ENCODE data around the gene DNAH2.
"Not testable (repeated sequence)": the region's sequence is repeated elsewhere in the genome, so short reads cannot be mapped to it uniquely, and the experiment has no call there.

The DNAH2 gene

DNA sequence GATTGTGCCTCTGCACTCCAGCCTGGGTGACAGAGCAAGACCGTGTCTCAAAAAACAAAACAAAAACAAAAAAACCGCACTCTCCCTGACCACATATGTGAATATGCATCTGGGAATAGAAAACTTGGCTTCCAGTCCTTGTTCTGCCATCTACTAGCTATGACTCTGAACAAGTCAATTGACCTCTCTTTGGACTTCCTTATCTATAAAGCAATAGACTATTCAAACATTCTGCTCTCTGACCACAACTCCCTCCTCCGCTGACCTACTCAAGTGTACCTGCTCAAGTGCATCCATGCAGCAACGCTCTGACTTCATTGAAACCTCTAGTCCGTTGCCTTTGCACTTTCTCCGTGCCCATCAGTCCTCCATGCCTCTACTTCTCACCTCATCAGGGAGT lies 63.9 kb downstream of the DNAH2 start:
- DNase-seq: no peak

DNA sequence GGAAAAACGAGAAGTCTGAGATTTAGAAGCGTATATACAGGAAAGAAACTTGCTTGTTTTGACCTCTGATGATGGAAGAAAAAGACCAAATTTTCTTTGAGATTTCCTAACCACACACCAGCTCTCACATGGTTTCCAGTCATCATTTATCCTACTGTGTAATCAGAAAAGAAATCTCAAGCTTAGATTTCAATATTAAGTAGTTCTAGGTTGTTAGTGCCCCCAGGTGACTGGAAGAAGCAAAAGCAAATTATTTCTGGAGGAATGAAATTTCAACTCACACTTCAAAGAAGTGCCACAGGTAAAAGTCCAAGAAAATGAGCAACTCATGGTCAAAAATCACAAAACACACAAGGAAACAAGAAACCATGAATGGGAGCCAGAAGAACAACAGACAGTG lies 64.7 kb downstream of the DNAH2 start:
- DNase-seq: no peak

DNA sequence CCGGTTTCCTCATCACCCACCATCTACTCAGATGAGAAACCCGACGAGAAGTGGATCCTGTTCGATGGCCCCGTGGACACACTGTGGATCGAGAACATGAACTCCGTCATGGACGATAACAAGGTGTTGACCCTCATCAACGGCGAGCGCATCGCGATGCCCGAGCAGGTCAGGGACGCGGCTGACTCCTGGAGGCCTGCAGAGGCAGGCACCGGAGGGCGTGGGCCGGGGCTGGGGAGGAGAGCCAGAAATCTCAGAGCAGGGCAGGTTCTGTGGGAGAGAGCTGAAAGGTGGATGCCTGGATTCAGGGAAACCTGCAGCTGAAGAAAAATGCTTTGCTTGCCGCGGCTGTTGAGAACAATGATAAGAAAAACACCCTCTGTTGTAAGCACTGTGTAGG lies 69.3 kb downstream of the DNAH2 start:
- no peak for DNase-seq

DNA sequence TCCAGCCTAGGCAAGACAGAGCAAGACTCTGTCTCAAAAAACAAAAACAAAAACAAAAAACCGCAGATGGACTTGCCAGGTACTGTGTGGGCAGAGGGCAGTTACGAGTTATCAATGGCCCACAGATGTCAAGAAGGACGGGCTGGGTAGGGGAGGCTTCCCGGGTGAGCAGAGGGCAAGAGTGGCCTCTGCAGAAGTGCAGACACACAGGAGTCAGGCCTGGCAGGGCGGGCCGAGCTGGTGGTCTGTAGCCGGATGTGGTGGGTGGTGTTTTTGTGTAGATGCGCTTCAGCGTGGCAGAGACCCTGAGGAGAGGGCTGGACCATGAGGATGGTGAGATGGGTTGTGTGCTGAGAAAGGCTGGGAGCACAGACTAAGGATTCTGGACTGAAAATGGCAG lies 71.6 kb downstream of the DNAH2 start:
- no peak for DNase-seq

DNA sequence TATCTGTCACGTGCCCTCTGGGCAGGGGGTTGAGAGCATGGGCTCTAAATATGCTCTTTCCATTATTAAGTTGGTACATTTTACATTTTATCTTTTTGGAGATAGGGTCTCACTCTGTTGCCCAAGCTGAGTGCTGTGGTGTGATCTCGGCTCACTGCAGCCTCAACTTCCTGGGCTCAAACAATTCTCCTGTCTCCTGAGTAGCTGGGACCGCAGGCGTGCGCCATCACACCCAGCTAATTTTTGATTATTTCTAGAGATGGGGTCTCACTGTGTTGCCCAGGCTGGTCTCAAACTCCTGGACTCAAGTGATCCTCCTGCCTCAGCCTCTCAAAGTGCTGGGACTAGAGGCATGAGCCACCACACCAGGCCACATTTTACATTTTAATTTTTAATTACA lies 72.6 kb downstream of the DNAH2 start:
- no peak for DNase-seq

DNA sequence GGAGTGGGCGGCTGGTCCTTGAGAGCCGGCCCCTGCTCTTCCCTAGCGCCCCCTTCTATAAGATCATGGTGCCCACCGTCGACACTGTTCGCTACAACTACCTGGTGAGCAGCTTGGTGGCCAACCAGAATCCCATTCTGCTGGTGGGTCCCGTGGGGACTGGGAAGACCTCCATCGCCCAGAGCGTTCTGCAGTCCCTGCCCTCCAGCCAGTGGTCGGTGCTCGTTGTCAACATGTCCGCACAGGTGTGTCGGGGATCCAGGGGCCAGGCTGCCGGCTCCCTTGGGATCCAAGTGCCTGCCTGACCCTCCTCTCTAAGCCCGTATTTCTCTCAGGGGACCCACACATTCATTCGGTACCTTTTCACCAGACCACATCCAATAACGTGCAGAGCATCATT lies 75.1 kb downstream of the DNAH2 start:
- DNase-seq: no peak

DNA sequence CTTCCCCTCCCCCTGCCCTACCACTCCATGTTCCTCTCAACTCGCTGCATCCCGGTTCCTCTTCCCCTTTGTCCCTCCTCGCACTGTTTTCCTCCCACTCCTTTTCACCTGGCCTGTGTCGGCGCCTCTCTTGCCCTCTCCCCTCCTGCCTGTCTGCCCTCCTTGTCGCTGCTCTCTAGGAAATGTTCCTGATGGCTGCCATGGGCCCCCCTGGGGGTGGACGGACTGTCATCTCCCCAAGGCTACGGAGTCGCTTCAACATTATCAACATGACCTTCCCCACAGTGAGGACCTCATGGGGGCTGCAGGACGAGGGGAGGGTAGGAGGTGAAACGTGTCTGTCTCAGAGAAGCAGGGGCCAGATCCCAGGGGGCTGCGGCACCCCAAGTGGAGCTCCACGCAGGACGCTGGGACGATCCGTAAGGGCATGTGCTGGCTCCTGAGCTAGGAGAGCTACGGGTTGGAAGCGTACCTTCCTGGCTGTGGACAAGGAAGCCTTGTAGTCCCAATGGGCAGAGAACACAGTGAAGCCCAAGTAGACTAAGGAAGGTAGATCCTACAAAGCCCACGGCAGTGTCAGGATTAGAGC lies 76.6 kb downstream of the DNAH2 start:
- no peak for DNase-seq

DNA sequence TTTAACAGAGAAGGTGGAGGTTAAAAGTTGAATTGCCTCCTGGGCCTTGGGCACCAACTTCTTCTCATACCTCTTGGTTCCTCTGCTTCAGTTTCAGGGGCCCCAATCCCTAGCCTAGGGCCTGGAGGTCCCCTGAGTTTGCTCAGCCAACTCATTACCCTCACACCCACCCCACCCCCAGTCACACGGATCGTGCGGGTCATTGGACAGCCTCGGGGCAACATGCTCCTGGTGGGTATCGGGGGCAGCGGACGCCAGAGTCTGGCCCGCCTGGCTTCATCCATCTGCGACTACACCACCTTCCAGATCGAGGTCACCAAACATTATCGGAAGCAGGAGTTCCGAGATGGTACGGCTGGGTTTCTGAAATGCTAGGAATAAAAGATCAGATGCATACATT lies 80.4 kb downstream of the DNAH2 start:
- no peak for DNase-seq

DNA sequence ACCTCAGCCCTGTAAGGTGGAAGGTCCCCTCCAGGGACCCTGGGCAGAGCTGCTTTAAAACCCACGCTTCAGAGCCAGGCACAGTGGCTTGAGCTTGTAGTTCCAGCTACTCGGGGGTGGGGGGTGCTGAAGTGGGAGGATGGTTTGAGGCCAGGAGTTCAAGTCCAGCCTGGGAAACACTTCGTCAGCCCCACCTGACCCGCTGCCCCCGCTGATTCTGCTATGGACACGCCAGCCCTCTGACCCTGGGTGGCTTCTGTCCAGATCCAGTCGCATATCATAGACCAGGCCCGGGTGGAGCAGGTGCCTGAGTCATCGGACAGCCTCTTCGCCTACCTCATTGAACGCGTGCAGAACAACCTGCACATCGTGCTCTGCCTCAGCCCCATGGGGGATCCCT lies 81.3 kb downstream of the DNAH2 start:
- DNase-seq: no peak

DNA sequence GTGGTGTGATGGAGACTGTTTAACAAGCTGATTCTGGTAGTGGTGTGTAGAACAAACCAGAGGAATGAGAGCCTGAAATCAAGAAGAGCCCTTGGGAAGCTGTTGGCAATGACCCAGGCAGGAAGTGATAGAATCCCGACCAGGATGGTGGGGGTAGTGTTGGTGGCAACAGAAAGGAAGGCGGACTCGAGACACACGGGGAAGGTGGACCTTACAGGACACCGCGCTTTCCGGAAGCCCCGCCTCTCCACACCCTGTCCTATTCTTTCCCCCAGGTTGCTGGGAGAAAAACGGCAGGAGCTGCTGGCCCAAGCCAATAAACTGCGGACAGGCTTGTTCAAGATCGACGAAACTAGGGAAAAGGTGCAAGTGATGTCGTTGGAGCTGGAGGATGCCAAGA lies 86.4 kb downstream of the DNAH2 start:
- DNase-seq: no peak

DNA sequence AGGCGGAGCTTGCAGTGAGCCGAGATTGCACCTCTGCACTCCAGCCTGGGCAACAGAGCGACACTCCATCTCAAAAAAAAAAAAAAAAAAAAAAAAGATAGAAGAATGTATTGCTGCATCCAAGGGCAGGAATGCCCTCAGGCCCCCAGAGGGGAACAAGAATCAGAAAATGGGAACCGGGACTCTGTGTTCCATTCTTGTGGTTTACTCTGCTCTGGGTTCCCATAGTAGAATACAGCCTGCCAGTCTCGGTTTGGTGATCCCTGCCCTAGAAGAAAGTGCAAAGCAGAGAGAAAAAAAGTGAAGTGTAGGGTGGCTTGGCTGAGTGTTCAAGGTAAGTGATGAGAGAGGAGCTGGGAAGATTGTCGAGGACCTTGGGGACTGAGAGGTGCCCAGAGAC lies 89.0 kb downstream of the DNAH2 start:
- DNase-seq: no peak

DNA sequence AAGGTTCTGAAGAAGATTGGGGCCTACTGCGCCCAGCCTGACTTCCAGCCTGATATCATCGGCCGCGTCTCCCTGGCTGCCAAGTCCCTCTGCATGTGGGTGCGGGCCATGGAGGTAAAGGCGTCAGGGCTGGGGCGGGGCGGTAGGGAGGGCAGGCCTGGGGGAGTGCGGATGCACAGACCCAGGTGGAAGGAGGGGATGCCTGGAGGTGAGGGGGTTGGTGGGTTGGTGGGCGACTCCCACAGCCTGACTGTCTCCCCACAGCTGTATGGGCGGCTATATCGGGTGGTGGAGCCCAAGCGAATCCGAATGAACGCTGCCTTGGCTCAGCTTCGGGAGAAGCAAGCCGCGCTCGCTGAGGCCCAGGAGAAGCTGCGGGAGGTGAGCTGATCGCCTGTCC lies 89.7 kb downstream of the DNAH2 start:
- no peak for DNase-seq

DNA sequence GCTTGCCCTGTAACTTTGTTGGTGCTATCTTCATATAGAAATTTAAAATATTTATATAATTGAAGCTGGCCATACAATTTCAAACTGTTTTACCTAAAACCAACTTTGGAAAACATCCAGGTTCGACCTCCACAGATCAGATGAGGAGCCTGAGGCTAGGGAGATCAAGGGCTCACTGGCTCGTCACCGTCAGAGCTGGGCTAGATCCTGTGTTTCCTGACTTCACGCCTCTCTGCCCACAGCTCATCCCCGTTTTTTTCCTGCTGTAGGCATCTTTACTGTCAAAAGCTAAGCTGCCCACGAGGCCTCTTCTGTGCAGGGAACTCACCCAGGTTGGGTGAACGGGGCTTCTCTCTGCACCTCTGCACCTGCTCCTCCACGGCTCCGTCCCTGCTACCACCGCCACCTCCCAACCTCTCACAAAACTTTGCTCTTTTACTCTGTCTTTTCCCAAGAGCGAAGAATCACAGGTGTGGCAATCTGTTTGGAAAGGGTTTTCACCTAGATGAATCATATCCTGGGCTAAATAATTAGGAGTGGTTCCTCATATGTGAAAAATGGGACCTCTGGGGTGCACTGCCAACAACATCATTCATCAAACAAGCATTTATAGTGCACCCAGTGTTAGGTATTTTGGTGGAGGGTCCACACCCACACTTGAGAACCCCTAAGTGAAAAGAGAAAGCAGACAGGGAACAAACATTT lies 91.7 kb downstream of the DNAH2 start:
- no peak for DNase-seq

DNA sequence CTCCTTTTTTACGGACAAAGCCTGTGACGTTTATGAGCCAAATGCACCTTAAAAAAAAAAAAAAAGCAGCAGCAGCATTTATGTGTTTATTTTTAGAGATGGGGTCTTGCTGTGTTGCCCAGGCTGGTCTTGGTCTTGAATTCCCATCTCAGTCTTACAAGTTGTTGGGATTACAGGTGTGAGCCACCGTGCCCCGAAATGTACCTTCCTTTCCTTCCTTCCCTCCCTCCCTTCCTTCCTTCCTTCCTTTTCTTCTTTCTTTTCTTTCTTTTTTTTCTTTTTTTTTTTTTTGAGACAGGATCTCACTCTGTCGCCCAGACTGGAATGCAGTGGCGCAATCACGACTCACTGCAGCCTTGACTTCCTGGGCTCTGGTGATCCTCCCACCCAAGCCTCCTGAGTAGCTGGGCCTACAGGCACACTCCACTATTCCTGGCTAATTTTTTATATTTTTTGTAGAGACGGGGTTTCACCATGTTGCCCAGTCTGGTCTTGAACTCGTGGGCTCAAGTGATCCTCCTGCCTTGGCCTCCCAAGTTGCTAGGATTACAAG lies 92.3 kb downstream of the DNAH2 start:
- DNase-seq: not testable (repeated sequence)

DNA sequence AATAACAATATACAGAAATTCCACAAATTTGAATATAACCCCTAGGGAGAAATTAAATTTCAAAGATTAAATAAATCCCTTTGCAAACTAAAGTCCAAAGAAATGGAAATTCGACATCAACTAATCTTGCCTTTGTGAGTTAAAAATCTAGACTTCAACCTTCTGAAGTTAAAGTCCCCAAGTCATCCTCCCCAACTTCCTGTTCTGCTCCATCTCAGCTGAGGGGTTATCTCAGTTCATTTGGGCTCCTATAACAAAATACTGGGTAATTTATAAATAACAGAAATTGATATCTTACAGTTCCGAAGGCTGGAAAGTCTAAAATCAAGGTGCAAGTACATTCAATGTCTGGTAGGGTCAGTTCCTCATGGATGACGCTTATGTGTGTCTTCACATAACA lies 93.7 kb downstream of the DNAH2 start:
- no peak for DNase-seq

DNA sequence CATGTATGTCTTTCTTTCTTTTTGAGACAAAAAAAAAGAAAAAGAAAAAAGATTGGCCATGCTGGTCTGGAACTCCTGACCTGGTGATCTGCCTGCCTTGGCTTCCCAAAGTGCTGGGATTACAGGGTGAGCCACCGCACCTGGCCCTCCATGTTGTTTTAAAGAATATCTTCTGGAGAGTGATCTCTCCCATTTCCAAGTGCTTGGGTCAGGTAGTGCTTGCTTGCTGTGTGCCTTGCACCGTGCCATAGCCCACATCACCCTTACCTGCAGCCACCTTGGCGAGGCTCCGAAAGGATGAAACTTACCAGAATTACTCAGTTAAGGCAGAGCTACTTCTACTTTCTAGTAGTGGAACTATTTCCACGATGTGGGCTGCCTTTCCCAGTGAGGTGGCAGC lies 97.4 kb downstream of the DNAH2 start:
- DNase-seq: no peak

DNA sequence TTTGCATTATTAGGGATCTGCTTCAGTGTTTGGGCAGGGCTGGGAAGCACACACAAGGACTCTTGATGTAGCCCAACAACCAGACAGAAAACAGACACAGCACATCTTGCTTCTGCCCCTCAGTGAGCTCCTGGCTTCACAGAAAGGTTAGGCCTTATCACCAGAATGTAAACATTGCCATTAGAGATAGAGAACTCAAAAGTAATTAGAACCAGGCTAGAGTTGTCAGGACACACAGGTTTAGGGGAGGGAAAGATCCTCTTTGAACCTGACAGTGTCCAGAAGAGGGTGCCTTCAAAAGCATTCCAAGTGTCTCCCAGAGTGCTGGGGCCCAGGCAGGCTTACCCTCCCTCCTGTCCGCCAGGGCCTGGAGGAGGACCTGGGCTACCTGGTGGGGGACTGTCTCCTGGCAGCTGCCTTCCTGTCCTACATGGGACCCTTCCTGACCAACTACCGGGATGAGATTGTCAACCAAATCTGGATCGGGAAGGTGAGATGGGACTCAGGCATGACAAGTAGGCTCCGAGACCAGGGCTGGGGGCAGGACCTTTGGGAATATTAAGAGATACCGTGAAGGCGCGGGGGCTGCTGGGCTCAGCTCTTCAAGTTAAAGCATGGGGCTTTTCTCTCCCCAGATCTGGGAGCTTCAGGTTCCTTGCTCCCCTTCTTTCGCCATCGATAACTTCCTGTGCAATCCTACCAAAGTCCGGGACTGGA lies 99.5 kb downstream of the DNAH2 start:
- no peak for DNase-seq

DNA sequence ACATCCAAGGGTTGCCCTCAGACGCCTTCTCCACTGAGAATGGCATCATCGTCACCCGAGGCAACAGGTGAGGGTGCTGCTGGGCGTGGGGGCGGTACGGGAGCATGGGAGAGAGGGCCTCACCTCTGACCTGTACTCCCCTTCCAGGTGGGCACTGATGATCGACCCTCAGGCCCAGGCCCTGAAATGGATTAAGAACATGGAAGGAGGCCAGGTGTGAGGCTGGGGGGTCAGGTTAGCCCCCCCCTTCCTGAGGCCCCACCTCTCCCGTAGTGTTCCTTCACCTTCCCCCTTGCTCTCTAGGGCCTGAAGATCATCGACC lies 100.1 kb downstream of the DNAH2 start:
- no peak for DNase-seq

DNA sequence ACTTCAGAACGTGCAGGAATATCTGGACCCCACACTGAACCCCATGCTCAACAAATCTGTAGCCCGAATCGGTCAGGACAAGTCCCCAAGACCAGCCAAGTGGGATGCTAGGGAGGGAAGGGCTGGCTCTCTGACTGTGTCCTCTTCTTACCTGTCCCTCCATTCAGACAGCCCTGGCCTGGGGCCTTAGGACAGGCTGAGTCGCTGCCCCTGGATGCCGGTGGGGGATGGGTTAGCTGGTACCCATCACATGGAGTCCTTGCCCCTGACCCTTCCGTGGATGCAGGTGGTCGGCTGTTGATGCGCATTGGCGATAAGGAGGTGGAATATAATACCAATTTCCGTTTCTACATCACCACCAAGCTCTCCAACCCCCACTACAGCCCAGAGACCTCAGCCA lies 100.5 kb downstream of the DNAH2 start:
- DNase-seq: no peak

DNA sequence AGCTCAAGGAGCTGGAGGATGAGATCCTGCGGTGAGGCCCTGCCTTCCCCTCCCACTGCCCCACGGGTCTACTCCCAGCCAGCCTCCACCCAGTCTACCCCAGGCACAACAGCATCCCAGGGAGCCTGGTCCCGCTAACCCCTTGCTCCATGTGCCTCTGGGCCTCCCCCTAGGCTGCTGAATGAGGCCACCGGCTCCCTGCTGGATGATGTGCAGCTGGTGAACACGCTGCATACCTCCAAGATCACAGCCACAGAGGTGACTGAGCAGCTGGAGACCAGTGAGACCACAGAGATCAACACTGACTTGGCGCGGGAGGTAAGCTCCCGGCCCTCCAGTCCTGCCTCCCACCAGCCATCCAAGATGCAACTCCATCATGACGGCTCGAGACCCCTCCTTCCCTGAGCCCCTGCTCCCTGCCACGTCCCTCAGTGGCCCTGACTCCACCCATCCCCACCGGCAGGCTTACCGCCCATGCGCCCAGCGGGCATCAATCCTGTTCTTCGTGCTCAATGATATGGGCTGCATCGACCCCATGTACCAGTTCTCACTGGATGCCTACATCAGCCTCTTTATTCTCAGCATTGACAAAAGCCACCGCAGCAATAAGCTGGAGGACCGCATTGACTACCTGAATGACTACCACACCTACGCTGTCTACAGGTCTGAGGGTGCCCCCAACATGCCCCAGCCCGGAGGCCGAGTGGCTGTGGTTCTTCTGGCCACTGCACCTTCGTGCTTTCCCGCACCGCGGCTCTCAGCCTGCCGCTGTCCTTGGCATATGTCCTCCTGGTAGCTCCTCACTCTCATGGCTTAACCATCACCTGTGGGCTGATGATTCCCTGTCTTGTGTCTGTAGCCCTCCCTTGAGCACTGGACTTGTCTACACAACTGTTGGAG lies 101.5 kb downstream of the DNAH2 start:
- no peak for DNase-seq

DNA sequence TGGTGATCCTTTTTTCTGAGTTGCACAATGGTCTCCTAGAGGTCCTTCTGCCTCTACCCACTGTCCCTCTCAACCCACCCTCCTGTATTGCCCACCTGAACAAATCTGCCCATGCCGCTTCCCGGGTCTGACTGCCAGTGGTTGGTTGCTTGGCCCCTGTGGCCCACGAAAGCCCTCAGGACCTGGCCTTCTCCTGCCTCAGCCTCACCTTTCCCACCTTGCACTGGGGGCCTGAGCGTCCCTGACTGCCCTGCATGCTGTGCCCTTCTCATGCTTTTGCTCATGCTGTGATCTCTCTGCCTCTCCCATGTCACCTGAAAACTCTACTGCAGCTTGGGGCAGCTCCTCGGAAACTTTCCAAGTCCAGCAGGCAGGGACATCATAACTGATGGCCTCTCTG lies 102.7 kb downstream of the DNAH2 start:
- no peak for DNase-seq

DNA sequence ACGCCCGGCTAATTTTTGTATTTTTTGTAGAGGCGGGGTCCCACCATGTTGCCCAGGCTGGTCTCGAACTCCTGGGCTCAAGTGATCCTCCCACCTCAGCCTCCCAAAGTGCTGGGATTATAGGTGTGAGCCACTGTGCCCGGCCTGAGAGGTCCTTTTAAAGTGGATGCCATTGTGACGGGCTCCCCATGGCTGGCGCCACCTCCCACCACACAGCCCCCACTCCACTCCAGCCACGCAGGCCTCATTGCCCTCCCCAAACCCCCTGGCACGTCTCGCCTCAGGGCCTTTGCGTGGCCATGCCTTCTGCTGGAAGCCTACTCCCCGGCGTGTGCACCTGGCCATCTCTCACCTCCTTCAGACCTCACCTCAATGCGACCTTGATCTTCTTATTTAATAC lies 104.6 kb downstream of the DNAH2 start:
- no peak for DNase-seq

DNA sequence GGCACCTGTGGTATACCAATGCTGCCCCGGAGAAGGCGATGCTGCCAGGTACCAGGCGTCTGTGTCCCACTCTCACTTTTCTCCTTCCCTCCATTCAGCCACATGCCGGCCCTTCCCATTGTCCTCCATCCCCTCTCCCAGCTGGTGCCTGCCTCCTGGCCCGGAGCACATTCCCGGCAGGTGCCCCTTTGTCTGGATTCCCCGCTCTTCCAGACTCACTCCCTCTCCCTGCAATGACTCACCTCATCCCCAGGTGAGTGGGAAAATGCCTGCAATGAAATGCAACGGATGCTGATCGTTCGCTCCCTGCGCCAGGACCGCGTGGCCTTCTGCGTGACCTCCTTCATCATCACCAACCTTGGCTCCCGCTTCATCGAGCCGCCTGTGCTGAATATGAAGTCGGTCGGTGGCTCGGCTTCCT lies 106.0 kb downstream of the DNAH2 start:
- no peak for DNase-seq

Data from activated CD4-positive, CD25-positive, alpha-beta regulatory T cell (primary cell).